SK-N-SH (cell line): ENCODE data around the gene LPXN. TPM values are rescaled to one million over a fixed set of nuclear protein-coding genes. Genes with fewer than 3 reads are reported as not detected.

Source experiments
- CTCF ChIA-PET: fragments of 300-600, 350-600 bp; formaldehyde crosslinking; extraction: SDS; loops from one replicate; lab custom pipeline; 2021; lab: Yijun Ruan, JAX
- POLR2A ChIA-PET: fragments of 350-600 bp; sonication (Branson Sonifier 250); formaldehyde crosslinking; extraction: SDS; loops from one replicate; lab custom pipeline; 2020; ENCODE audit warnings: antibody characterized with exemption, inconsistent platforms; lab: Yijun Ruan, JAX
- DNase-seq: peaks from one replicate; pipeline ENCODE4 v3.0.0; 2012
- H2AFZ ChIP-seq: fragments of 200-600 bp; sonication (generic); 2 replicates; pipeline ENCODE4 v1.8.1; 2016; ENCODE audit warnings: antibody characterized with exemption, mild to moderate bottlenecking, low read depth
- H3F3A ChIP-seq: fragments of 200-600 bp; sonication (generic); replicated peaks from 2 replicates; pipeline ENCODE3; 2016; ENCODE audit warnings: antibody characterized with exemption, mild to moderate bottlenecking; ENCODE audit not compliant: insufficient read depth
- H3K27ac ChIP-seq, 2 experiments: fragments of 200-500 bp in 1 of 2; fragments of 200-600 bp in 1 of 2; sonication (Bioruptor generic) in 1 of 2; sonication (generic), shearing (Covaris generic) in 1 of 2; 2 replicates each; pipeline versions ENCODE4 v1.5.1 to v1.6.1; 2014 to 2016; ENCODE audit warnings: low read depth in 2 of 2, inconsistent platforms in 1 of 2, low read length in 1 of 2, mild to moderate bottlenecking in 1 of 2, mixed read lengths in 1 of 2
- H3K27me3 ChIP-seq: fragments of 200-600 bp; sonication (generic), shearing (Covaris generic); 2 replicates; pipeline ENCODE4 v1.6.1; 2016; ENCODE audit warnings: mixed run types; ENCODE audit not compliant: insufficient read depth
- H3K36me3 ChIP-seq, 2 experiments: fragments of 200-500 bp in 1 of 2; fragments of 200-600 bp in 1 of 2; sonication (Bioruptor generic) in 1 of 2; sonication (generic) in 1 of 2; replicated peaks in 1 of 2; 2 replicates each; pipeline versions ENCODE3 to v1.5.1; 2014 to 2016; ENCODE audit warnings: low read length in 1 of 2, mild to moderate bottlenecking in 1 of 2; ENCODE audit not compliant: insufficient read depth in 2 of 2, control insufficient read depth in 1 of 2
- H3K4me1 ChIP-seq, 2 experiments: fragments of 200-500 bp in 1 of 2; fragments of 200-600 bp in 1 of 2; sonication (Bioruptor generic) in 1 of 2; sonication (generic), shearing (Covaris generic) in 1 of 2; 2 replicates each; pipeline versions ENCODE4 v1.5.1 to v1.6.1; 2014 to 2016; ENCODE audit warnings: low read depth in 1 of 2, low read length in 1 of 2, mixed run types in 1 of 2; ENCODE audit not compliant: insufficient read depth in 2 of 2, control insufficient read depth in 1 of 2
- H3K4me2 ChIP-seq: fragments of 200-600 bp; sonication (generic), shearing (Covaris generic); 2 replicates; pipeline ENCODE4 v1.6.1; 2017; ENCODE audit warnings: mixed run types
- H3K4me3 ChIP-seq, 2 experiments: fragments of 200-500 bp in 1 of 2; fragments of 200-600 bp in 1 of 2; sonication (Bioruptor generic) in 1 of 2; sonication (generic), shearing (Covaris generic) in 1 of 2; 2 replicates each; pipeline versions ENCODE4 v1.5.1 to v1.8.1; 2014 to 2016; ENCODE audit warnings: low read depth in 2 of 2, inconsistent platforms in 1 of 2, low read length in 1 of 2, mild to moderate bottlenecking in 1 of 2, mixed read lengths in 1 of 2, moderate library complexity in 1 of 2
- H3K79me2 ChIP-seq: fragments of 200-600 bp; sonication (generic); 2 replicates; pipeline ENCODE4 v1.8.1; 2017; ENCODE audit warnings: mild to moderate bottlenecking; ENCODE audit not compliant: insufficient read depth
- H3K9ac ChIP-seq: fragments of 200-600 bp; sonication (generic); 2 replicates; pipeline ENCODE4 v1.6.1; 2017; ENCODE audit warnings: mixed run types
- H3K9me2 ChIP-seq: fragments of 200-600 bp; sonication (generic); 2 replicates; pipeline ENCODE4 v1.6.1; 2017; ENCODE audit warnings: mixed run types
- H3K9me3 ChIP-seq: fragments of 200-600 bp; sonication (generic); 2 replicates; pipeline ENCODE4 v1.6.1; 2017; ENCODE audit warnings: mixed run types, mild to moderate bottlenecking, moderate library complexity
- H4K20me1 ChIP-seq: fragments of 200-600 bp; sonication (generic); 2 replicates; pipeline ENCODE4 v1.6.1; 2017; ENCODE audit warnings: mild to moderate bottlenecking, mixed run types; ENCODE audit not compliant: insufficient read depth
- CHD2 ChIP-seq: fragments of 150-350 bp; IDR thresholded peaks from 2 replicates; pipeline ENCODE4 v1.6.1; 2018; ENCODE audit warnings: low read length; ENCODE audit not compliant: partially characterized antibody
- EP300 ChIP-seq, 2 experiments: IDR thresholded peaks; 2 replicates each; pipeline versions ENCODE4 v1.4.0 to v1.6.1; 2012; ENCODE audit warnings: borderline replicate concordance in 1 of 2, low read depth in 1 of 2, low read length in 1 of 2
- FOXJ3 ChIP-seq: sonication (generic); formaldehyde crosslinking; IDR thresholded peaks from 2 replicates; pipeline ENCODE4 v1.5.1; 2020; ENCODE audit warnings: mild to moderate bottlenecking, missing genetic modification reagents
- FOXM1 ChIP-seq: IDR thresholded peaks from 2 replicates; pipeline ENCODE4 v1.4.0; 2012; ENCODE audit warnings: low read depth, mild to moderate bottlenecking
- GATA2 ChIP-seq: sonication (generic); formaldehyde crosslinking; IDR thresholded peaks from 2 replicates; pipeline ENCODE4 v1.5.0; 2020; ENCODE audit warnings: mild to moderate bottlenecking, missing genetic modification reagents
- JUND ChIP-seq: IDR thresholded peaks from 2 replicates; pipeline ENCODE4 v1.4.0; 2012
- MEF2A ChIP-seq: IDR thresholded peaks from 2 replicates; pipeline ENCODE4 v1.4.0; 2012; ENCODE audit warnings: low read depth, borderline replicate concordance
- POLR2AphosphoS5 ChIP-seq: IDR thresholded peaks from 2 replicates; pipeline ENCODE4 v1.6.1; 2012; ENCODE audit warnings: low read depth, low read length
- RAD21 ChIP-seq: IDR thresholded peaks from 2 replicates; pipeline ENCODE4 v1.6.1; 2012; ENCODE audit warnings: mild to moderate bottlenecking, low read length
- RCOR1 ChIP-seq: fragments of 150-350 bp; IDR thresholded peaks from 2 replicates; pipeline ENCODE4 v1.6.1; 2017; ENCODE audit warnings: antibody characterized with exemption, low read length
- YY1 ChIP-seq: IDR thresholded peaks from 2 replicates; pipeline ENCODE4 v1.4.0; 2012; ENCODE audit warnings: low read depth, mild to moderate bottlenecking
- WGBS: methylation state at CpG from one replicate; pipeline ENCODE4 v1.1.6; 2017; ENCODE audit warnings: low lambda C conversion rate; 5-methylcytosine and 5-hydroxymethylcytosine counted together
- polyA plus RNA-seq, 3 experiments: library from polyadenylated mRNA; depleted of rRNA; stranded (reverse); fragments of >200 nt; gene quantifications; 2 replicates each; pipeline ENCODE4 v1.2.3, GENCODE V29; 2012
- TF ChIP-seq, protein P1 (sequence below): fragments of 150-350 bp; IDR thresholded peaks from 2 replicates; pipeline ENCODE4 v1.6.1; 2017; ENCODE audit warnings: antibody characterized with exemption, low read length, low read depth, borderline replicate concordance
- TF ChIP-seq, protein P2 (sequence below): IDR thresholded peaks from 2 replicates; pipeline ENCODE4 v1.4.0; 2012; ENCODE audit warnings: low read depth, borderline replicate concordance
- TF ChIP-seq, protein P3 (sequence below): IDR thresholded peaks from 2 replicates; pipeline ENCODE4 v1.6.1; 2012; ENCODE audit warnings: mild to moderate bottlenecking, low read depth, low read length, moderate library complexity
- TF ChIP-seq, protein P4 (sequence below): IDR thresholded peaks from 2 replicates; pipeline ENCODE4; 2012

The LPXN gene
- polyA plus RNA-seq, 1 of the 3 experiments (the other 2 are of a cell fraction): 4.4 TPM

DNA sequence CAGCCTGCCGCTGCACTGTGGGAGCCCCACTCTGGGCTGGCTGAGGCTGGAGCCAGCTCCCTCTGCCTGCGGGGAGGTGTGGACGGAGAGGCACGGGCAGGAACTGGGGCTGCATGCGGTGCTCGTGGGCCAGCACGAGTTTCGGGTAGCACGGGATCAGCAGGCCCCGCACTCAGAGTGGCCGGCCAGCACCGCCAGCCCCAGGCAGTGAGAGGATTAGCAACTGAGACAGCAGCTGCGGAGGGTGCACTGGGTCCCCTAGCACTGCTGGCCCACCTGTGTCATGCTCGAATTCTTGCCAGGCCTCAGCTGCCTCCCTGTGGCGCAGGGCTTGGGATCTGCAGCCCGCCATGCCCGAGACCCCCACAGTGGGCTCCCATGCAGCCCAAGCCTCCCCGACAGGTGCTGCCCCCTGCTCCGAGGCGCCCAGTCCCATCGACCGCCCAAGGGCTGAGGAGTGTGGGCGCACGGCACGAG, 43.8 kb downstream of the LPXN start:
- H3K4me1 ChIP-seq: no peaks in the 10 kb centered on the region
- H3K9me3 ChIP-seq: no peaks in the 10 kb centered on the region
- H3K27me3 ChIP-seq: no peaks in the 10 kb centered on the region
- no peaks in the 10 kb centered on the region for H4K20me1 ChIP-seq
- H3K9me2 ChIP-seq: no peaks in the 10 kb centered on the region
- H3K36me3 ChIP-seq: peaks cover 0 to under 1% of the 10 kb centered on the region in 2 experiments
- no peak overlapping the region for H3K4me2 ChIP-seq
- DNase-seq: no peak
- no peaks in the 10 kb centered on the region for H3K79me2 ChIP-seq
- H3F3A ChIP-seq: no peaks in the 10 kb centered on the region
- H2AFZ ChIP-seq: no peak overlapping the region
- H3K9ac ChIP-seq: no peak overlapping the region
- WGBS: 88% methylated on average over 8 of the region's 25 CpGs
- ChIA-PET CTCF (interaction anchor here (1.5 kb wide), 2 partner anchors 8 to 22 kb away, joined by 5 to 6 read pairs; no protein-coding TSS in a partner anchor), POLR2A (no interaction called here)
- TF ChIP-seq, protein P1, sequence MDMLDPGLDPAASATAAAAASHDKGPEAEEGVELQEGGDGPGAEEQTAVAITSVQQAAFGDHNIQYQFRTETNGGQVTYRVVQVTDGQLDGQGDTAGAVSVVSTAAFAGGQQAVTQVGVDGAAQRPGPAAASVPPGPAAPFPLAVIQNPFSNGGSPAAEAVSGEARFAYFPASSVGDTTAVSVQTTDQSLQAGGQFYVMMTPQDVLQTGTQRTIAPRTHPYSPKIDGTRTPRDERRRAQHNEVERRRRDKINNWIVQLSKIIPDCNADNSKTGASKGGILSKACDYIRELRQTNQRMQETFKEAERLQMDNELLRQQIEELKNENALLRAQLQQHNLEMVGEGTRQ: no peak
- TF ChIP-seq GATA2: no peak
- no peak for TF ChIP-seq YY1
- no peak for TF ChIP-seq FOXM1
- TF ChIP-seq RAD21: no peak
- TF ChIP-seq EP300 (IDR thresholded peaks at IDR 0.05; ENCODE audit: borderline replicate concordance in 1 of 2, low read depth in 1 of 2, low read length in 1 of 2): no peak
- no peak for TF ChIP-seq MEF2A
- TF ChIP-seq, protein P2, sequence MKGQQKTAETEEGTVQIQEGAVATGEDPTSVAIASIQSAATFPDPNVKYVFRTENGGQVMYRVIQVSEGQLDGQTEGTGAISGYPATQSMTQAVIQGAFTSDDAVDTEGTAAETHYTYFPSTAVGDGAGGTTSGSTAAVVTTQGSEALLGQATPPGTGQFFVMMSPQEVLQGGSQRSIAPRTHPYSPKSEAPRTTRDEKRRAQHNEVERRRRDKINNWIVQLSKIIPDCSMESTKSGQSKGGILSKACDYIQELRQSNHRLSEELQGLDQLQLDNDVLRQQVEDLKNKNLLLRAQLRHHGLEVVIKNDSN: no peak
- TF ChIP-seq, protein P3, sequence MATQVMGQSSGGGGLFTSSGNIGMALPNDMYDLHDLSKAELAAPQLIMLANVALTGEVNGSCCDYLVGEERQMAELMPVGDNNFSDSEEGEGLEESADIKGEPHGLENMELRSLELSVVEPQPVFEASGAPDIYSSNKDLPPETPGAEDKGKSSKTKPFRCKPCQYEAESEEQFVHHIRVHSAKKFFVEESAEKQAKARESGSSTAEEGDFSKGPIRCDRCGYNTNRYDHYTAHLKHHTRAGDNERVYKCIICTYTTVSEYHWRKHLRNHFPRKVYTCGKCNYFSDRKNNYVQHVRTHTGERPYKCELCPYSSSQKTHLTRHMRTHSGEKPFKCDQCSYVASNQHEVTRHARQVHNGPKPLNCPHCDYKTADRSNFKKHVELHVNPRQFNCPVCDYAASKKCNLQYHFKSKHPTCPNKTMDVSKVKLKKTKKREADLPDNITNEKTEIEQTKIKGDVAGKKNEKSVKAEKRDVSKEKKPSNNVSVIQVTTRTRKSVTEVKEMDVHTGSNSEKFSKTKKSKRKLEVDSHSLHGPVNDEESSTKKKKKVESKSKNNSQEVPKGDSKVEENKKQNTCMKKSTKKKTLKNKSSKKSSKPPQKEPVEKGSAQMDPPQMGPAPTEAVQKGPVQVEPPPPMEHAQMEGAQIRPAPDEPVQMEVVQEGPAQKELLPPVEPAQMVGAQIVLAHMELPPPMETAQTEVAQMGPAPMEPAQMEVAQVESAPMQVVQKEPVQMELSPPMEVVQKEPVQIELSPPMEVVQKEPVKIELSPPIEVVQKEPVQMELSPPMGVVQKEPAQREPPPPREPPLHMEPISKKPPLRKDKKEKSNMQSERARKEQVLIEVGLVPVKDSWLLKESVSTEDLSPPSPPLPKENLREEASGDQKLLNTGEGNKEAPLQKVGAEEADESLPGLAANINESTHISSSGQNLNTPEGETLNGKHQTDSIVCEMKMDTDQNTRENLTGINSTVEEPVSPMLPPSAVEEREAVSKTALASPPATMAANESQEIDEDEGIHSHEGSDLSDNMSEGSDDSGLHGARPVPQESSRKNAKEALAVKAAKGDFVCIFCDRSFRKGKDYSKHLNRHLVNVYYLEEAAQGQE: no peak
- no peak for TF ChIP-seq POLR2AphosphoS5
- TF ChIP-seq, protein P4, sequence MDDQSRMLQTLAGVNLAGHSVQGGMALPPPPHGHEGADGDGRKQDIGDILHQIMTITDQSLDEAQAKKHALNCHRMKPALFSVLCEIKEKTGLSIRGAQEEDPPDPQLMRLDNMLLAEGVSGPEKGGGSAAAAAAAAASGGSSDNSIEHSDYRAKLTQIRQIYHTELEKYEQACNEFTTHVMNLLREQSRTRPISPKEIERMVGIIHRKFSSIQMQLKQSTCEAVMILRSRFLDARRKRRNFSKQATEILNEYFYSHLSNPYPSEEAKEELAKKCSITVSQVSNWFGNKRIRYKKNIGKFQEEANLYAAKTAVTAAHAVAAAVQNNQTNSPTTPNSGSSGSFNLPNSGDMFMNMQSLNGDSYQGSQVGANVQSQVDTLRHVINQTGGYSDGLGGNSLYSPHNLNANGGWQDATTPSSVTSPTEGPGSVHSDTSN: no peak
- no peak for TF ChIP-seq JUND
- TF ChIP-seq CHD2: no peak
- no peak for TF ChIP-seq RCOR1
- TF ChIP-seq FOXJ3 (CRISPR knock-in tag): no peak
- H3K27ac ChIP-seq: no peak overlapping the region
- no peak overlapping the region for H3K4me3 ChIP-seq
